ENCODE data around the gene TRIM4.

The TRIM4 gene

DNA sequence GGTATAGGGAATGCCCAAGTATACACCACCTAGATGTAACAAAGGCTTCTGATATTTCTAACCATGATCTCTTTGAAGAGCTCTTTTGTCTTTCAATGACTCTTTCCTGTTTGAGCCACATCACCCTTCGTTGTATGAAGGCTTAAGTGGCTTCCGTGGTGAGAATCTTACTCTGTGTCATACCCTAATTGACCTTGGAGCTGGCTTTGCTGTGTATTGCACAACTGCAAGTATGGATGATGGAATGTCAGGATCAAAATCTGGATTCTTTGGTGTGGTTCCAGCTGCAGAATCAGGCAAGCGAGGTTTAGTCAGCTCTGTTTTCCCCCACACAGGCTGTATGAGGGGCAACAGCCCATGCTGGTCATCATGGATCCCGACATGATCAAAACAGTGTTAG is 75.5 kb downstream of the TRIM4 start:
- no peak for TF ChIP-seq CTCF (IDR thresholded peaks at IDR 0.05; ENCODE audit: low read depth, low read length)
- peak in 1 of 2 donors; percentile 2 for DNase-seq (ENCODE audit: low read depth in 2 of 2)
- no peak overlapping the region for H3K4me3 ChIP-seq (replicated peaks in 1 of 2; ENCODE audit: low read depth in 2 of 2, low read length in 2 of 2)

DNA sequence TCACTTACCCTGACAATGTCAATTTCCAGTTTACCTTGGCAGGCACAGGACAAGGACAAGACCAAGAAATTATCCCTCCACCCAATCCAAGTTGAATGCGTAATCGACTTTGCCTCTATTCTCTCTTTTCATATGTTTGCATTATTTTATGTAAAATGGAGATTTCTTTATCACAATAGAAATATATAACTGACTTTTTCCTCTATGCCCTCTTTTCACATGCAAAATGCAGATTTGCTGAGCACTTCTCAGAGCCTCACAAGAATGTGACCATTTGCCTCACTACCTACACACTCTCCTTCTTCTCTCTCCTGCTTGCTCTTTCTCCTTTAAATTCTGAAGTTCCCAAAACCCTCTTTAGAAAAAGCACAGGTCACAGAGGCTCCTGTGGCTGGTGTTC is 76.4 kb downstream of the TRIM4 start:
- no peak overlapping the region for H3K4me3 ChIP-seq (replicated peaks in 1 of 2; ENCODE audit: low read depth in 2 of 2, low read length in 2 of 2)
- TF ChIP-seq CTCF (IDR thresholded peaks at IDR 0.05; ENCODE audit: low read depth, low read length), result no peak
- DNase-seq (ENCODE audit: low read depth in 2 of 2), result no peak
